ENCODE measurements around the gene MARCHF9. TPM values are rescaled to one million over a fixed set of nuclear protein-coding genes. Genes with fewer than 3 reads are reported as not detected.

The MARCHF9 gene
- total RNA-seq, 1 donor from 2014 or later = 4.7 TPM

DNA sequence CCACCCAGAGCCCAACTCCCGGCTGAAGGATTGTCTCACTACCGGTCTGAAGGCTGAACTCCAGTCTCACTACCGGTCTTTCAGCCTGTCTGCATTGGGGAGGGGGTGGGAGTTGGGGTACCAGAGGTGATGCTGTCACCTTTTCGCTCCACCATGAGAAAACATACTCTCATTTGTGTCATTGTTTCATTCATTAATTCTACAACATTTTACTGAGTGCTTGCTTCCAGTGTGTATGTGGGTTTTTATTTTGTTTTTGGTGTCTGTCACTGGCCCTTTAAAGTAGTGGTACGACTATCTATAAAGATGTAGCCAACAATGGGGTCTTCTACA lies 2.3 kb upstream of the MARCHF9 start:
- H3K4me3 ChIP-seq (ENCODE audit: low read depth, low read length) = peak overlapping the region; percentile 50
- no peak for DNase-seq (ENCODE audit: low read depth)
- TF ChIP-seq, protein P1, sequence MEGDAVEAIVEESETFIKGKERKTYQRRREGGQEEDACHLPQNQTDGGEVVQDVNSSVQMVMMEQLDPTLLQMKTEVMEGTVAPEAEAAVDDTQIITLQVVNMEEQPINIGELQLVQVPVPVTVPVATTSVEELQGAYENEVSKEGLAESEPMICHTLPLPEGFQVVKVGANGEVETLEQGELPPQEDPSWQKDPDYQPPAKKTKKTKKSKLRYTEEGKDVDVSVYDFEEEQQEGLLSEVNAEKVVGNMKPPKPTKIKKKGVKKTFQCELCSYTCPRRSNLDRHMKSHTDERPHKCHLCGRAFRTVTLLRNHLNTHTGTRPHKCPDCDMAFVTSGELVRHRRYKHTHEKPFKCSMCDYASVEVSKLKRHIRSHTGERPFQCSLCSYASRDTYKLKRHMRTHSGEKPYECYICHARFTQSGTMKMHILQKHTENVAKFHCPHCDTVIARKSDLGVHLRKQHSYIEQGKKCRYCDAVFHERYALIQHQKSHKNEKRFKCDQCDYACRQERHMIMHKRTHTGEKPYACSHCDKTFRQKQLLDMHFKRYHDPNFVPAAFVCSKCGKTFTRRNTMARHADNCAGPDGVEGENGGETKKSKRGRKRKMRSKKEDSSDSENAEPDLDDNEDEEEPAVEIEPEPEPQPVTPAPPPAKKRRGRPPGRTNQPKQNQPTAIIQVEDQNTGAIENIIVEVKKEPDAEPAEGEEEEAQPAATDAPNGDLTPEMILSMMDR (conservative IDR thresholded peaks at IDR 0.05; ENCODE audit: low read depth, low read length) = no peak

DNA sequence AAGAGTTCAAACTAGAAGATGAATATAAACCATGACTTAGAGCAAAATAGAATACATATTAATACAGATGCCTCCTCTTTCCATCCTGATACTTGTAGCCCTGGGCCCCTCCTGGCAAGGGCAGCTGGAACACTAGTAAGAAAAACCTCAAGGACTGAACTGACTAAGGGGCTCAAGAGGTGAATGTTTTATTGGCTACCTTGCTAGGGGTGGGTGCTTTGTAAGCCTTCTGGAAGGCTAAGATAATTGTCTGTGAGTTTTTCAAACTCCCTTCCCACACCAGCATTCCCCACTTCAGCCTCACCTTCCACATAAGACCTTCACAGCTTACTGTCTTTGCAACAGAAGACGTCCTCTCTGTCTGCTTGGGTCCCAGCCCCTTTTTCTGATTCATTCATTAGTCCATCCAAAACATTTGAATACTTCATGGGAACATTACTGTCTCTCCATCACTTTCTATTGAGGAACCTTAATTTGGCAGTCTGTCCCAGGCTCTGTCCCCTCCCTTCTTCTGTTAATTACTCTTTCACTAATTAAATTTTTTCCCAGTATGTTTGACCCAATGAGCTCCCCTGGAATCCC lies 1.1 kb upstream of the MARCHF9 start:
- H3K4me3 ChIP-seq (ENCODE audit: low read depth, low read length) = no peak overlapping the region
- TF ChIP-seq, protein P1 (conservative IDR thresholded peaks at IDR 0.05; ENCODE audit: low read depth, low read length) = no peak
- no peak for DNase-seq (ENCODE audit: low read depth)

DNA sequence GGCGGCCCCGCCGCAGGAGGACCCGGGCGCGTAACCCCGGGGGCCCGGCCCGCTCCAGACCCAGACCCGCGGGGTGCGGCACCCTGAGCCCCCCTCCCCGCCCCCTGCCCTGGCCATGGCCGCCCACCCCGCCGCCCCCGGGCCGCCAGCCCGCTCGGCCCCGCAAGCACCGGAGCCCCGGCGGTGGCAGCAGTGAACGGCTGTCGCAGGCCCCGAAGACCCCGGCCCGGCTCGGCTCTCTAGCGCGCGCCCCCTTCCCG lies 221 bp downstream of the MARCHF9 start:
- TF ChIP-seq, protein P1 (conservative IDR thresholded peaks at IDR 0.05; ENCODE audit: low read depth, low read length) = no peak

DNA sequence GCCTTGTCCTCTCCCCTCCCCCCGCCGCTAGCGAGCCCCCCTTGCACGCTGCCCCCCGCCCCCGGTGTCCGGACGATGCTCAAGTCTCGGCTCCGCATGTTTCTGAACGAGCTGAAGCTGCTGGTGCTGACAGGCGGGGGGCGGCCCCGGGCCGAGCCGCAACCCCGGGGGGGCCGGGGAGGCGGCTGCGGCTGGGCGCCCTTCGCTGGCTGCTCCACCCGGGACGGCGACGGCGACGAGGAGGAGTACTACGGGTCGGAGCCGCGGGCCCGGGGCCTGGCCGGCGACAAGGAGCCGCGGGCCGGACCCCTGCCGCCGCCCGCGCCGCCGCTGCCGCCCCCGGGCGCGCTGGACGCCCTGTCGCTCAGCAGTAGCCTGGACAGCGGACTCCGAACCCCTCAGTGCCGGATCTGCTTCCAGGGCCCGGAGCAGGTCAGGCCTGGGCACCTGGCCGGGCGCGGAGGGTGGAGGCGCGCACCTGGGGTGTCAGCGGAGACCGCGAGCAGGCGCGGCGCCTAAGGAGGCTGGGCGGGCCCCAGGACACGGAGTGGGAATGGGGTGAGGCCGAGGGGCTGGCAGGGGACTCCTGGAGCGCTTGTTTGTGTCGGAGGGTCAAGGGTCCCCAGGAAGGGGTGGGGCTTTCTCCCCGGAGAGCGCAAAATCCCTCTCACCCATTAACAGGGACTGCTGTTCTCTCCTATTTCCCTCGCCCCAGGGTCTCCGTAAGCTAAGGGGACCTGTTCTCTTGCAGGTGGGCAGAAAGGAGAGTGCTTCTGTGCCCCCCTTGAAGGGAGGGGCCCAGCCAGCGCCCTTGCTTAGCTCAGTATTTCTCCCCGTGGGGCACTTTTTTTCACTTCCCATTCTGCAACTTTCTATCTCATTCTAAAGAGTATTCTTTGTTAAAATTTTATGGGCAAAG lies 810 bp downstream of the MARCHF9 start:
- DNase-seq (ENCODE audit: low read depth) = no peak
- TF ChIP-seq, protein P1 (conservative IDR thresholded peaks at IDR 0.05; ENCODE audit: low read depth, low read length) = no peak
- peak overlapping the region; percentile 73 for H3K4me3 ChIP-seq (ENCODE audit: low read depth, low read length)

More for the DNA sequence above, 221 bp downstream of the MARCHF9 start:
- H3K4me3 ChIP-seq (ENCODE audit: low read depth, low read length) = peak overlapping the region; percentile 73
- no peak for DNase-seq (ENCODE audit: low read depth)

DNA sequence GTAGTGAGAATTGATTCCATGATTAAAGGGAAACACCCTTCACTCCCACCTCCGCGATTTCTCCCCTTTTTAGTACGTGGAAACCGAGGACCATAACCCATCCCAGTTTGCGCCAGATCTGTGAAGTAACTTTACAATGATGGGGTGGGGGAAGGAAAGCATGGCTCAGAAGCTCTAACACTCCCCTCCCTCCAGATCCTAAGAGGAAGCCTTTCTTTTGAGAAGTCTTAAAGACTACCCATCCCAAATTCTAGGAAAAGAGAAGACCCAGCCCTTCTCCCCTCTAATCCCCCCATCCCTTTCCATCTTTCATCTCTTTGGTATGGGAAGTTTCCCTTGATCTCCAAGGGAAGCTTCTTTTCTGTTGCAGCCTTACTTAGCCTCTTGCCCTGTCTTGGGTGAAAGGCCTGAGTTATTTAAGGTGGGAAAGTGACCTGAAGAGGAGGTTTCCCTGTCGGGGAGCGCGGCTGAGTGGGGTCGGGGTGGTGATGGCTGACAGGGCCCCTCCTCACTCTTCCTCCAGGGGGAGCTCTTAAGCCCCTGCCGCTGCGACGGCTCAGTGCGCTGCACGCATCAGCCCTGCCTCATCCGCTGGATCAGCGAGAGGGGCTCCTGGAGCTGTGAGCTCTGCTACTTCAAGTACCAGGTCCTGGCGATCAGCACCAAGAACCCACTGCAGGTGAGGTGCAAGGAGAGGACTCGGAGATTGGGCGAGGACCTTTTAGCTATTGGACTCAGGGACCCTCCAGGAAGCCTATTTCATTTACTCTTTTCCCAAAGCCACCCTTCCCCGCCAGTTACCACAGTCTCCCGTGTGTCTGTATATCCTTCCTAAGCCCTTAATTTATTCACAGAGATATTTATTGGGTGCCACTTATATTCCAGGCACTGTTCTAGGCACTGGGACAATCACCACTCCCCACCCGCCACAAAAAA lies 1.8 kb downstream of the MARCHF9 start:
- TF ChIP-seq, protein P1 (conservative IDR thresholded peaks at IDR 0.05; ENCODE audit: low read depth, low read length) = peak; percentile 75
- peak overlapping the region; percentile 73 for H3K4me3 ChIP-seq (ENCODE audit: low read depth, low read length)
- DNase-seq (ENCODE audit: low read depth) = no peak

DNA sequence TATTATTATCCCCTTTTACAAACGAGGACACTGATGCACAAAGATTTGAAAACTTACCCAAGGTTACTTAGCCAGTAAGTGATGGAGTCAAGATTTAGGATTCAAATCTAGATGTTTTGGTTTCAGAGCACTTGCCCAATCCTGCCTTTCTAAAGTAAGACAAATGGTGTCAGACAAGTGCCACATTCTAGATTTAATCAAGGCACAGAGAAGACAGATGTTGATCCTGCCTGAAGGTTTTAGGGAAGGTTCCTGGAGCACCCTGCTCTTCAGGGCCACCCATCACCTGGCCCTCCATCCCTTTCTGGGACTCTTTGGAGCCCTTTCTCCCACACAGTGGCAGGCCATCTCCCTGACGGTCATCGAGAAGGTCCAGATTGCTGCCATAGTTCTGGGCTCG lies 2.9 kb downstream of the MARCHF9 start:
- no peak for DNase-seq (ENCODE audit: low read depth)
- TF ChIP-seq, protein P1 (conservative IDR thresholded peaks at IDR 0.05; ENCODE audit: low read depth, low read length) = no peak
- no peak overlapping the region for H3K4me3 ChIP-seq (ENCODE audit: low read depth, low read length)
